ENCODE results near the gene KCTD11.

- TF ChIP-seq EZH2 (IDR thresholded peaks at IDR 0.05; ENCODE audit: borderline replicate concordance, low read length) (no peak), CTCF (IDR thresholded peaks at IDR 0.05; ENCODE audit: low read length) (no peak)
Observed at GRCh38 chr17:7382901-7383300, 30.9 kb downstream of the KCTD11 start.
